PC-3 (cell line): ENCODE data around the gene XYLT2. TPM values are rescaled to one million over a fixed set of nuclear protein-coding genes. Genes with fewer than 3 reads are reported as not detected.

Experiments used
- ATAC-seq: fragments of 200-7000 bp; cut with Tn5 transposase; 2 replicates; pipeline ENCODE4 v1.9.1; 2020; ENCODE audit warnings: mild to moderate bottlenecking, moderate library complexity
- BruUV-seq: library from RNA; stranded (reverse); fragments of 400-500 nt; replicated peaks from 2 replicates; lab custom pipeline; 2021; lab: Mats Ljungman, UMichigan
- CTCF ChIA-PET: fragments of 300-600 bp; sonication (Branson Sonifier 250); formaldehyde crosslinking; loops from one replicate; lab custom pipeline; 2022; ENCODE audit warnings: antibody characterized with exemption; lab: Charles Lee
- POLR2A ChIA-PET: fragments of 300-600 bp; sonication (Branson Sonifier 250); formaldehyde crosslinking; loops from one replicate; lab custom pipeline; 2022; ENCODE audit warnings: antibody characterized with exemption; ENCODE audit not compliant: unreplicated experiment; lab: Charles Lee
- DNase-seq: peaks from one replicate; pipeline ENCODE4 v3.0.0-alpha.2; 2015
- H2AFZ ChIP-seq: fragments of 300-600 bp; sonication (generic); 2 replicates; pipeline ENCODE4 v1.6.0; 2016; ENCODE audit warnings: antibody characterized with exemption, low read length
- H3F3A ChIP-seq: fragments of 300-600 bp; sonication (generic); one replicate; pipeline ENCODE4 v1.6.0; 2017; ENCODE audit warnings: antibody characterized with exemption, low read length, control low read depth, mild to moderate bottlenecking; ENCODE audit not compliant: unreplicated experiment
- H3K27ac ChIP-seq: fragments of 300-600 bp; sonication (generic); 2 replicates; pipeline ENCODE4 v1.5.1; 2016; ENCODE audit warnings: mild to moderate bottlenecking, low read length
- H3K27me3 ChIP-seq: fragments of 300-600 bp; sonication (generic); 2 replicates; pipeline ENCODE4 v1.6.1; 2016; ENCODE audit warnings: low read length, mixed read lengths
- H3K36me3 ChIP-seq: fragments of 300-600 bp; sonication (generic); 2 replicates; pipeline ENCODE4 v1.6.1; 2016; ENCODE audit warnings: low read depth, mixed run types, low read length, mixed read lengths
- H3K4me1 ChIP-seq: fragments of 300-600 bp; sonication (generic); 2 replicates; pipeline ENCODE4 v1.5.1; 2016; ENCODE audit warnings: low read length; ENCODE audit not compliant: insufficient read depth
- H3K4me2 ChIP-seq: fragments of 300-600 bp; sonication (generic); 2 replicates; pipeline ENCODE4 v1.6.0; 2016; ENCODE audit warnings: low read length
- H3K4me3 ChIP-seq: fragments of 300-600 bp; sonication (generic); 2 replicates; pipeline ENCODE4 v1.5.1; 2016; ENCODE audit warnings: mild to moderate bottlenecking, low read length, mixed read lengths
- H3K79me2 ChIP-seq: fragments of 300-600 bp; sonication (generic); 2 replicates; pipeline ENCODE4 v1.6.1; 2017; ENCODE audit warnings: low read length, mixed read lengths
- H3K9ac ChIP-seq: fragments of 300-600 bp; sonication (generic); 2 replicates; pipeline ENCODE4 v1.6.0; 2016; ENCODE audit warnings: mild to moderate bottlenecking, low read length
- H3K9me2 ChIP-seq: fragments of 300-600 bp; sonication (generic); replicated peaks from 2 replicates; pipeline ENCODE4 v1.6.1; 2016; ENCODE audit warnings: mixed run types, low read length, mixed read lengths
- H3K9me3 ChIP-seq: fragments of 300-600 bp; sonication (generic); 2 replicates; pipeline ENCODE4 v1.6.1; 2016; ENCODE audit warnings: low read length, mixed read lengths
- H4K20me1 ChIP-seq: fragments of 300-600 bp; sonication (generic); 2 replicates; pipeline ENCODE4 v1.6.1; 2016; ENCODE audit warnings: low read length, mixed read lengths
- CTCF ChIP-seq: fragments of 300-600 bp; sonication (generic); conservative IDR thresholded peaks from 2 replicates; pipeline ENCODE4 v1.5.1; 2017; ENCODE audit warnings: antibody characterized with exemption, low read depth, mild to moderate bottlenecking, low read length
- EZH2 ChIP-seq: fragments of 300-600 bp; sonication (generic); IDR thresholded peaks from one replicate; pipeline ENCODE4 v1.6.1; 2017; ENCODE audit warnings: antibody characterized with exemption, mild to moderate bottlenecking, low read length; ENCODE audit not compliant: unreplicated experiment
- EZH2phosphoT487 ChIP-seq: fragments of 300-600 bp; sonication (generic); IDR thresholded peaks from 2 replicates; pipeline ENCODE4 v1.6.1; 2018; ENCODE audit warnings: mild to moderate bottlenecking, antibody characterized with exemption, low read length, borderline replicate concordance
- intact Hi-C: fragments of 100-400 bp; cut with micrococcal nuclease; formaldehyde crosslinking; loops from 2 replicates; pipeline ENCODE4 v1.9.0; 2023
- total RNA-seq: library from RNA; depleted of rRNA; stranded (reverse); fragments of >200 nt; gene quantifications from 2 replicates; pipeline ENCODE4 v1.2.3, GENCODE V29; 2014

XYLT2 gene
- total RNA-seq, 1 experiment from 2014 or later: 53.5 TPM

- BruUV-seq: no TSS peak
These were observed 3.3 kb downstream of the XYLT2 start for GRCh38 chr17:50349243-50349600.

GRCh38 chr17:50350733-50351132 is 4.8 kb downstream of the XYLT2 start:
- H3K9ac ChIP-seq: no peak overlapping the region
- H3K27ac ChIP-seq: no peak overlapping the region
- no peak for DNase-seq
- H3K27me3 ChIP-seq: no peaks in the 10 kb centered on the region
- no peaks in the 10 kb centered on the region for H3K9me2 ChIP-seq
- no peaks in the 10 kb centered on the region for H3F3A ChIP-seq
- intact Hi-C loops: no loop called here
- no peaks in the 10 kb centered on the region; the same call in 1 of the 2 replicates for H4K20me1 ChIP-seq
- BruUV-seq: no TSS peak
- no peak overlapping the region for H3K4me3 ChIP-seq
- POLR2A ChIA-PET: no interaction called here
- H3K4me2 ChIP-seq: no peak overlapping the region
- CTCF ChIA-PET: no interaction called here
- TF ChIP-seq CTCF (no peak), EZH2phosphoT487 (no peak), EZH2 (no peak)
- H3K9me3 ChIP-seq: no peaks in the 10 kb centered on the region
- ATAC-seq: no peak
- no peak overlapping the region for H2AFZ ChIP-seq
- H3K4me1 ChIP-seq: peaks cover 22% of the 10 kb centered on the region
- H3K36me3 ChIP-seq: peaks cover 14% of the 10 kb centered on the region
- peaks cover 30% of the 10 kb centered on the region for H3K79me2 ChIP-seq

More at GRCh38 chr17:50349243-50349600, 3.3 kb downstream of the XYLT2 start:
- Histone ChIP-seq H3K79me2 (peaks cover 30% of the 10 kb centered on the region), H3K4me1 (peaks cover 26% of the 10 kb centered on the region), H2AFZ (no peak overlapping the region), H3K9me3 (no peaks in the 10 kb centered on the region), H3K27me3 (no peaks in the 10 kb centered on the region), H3F3A (no peaks in the 10 kb centered on the region), H3K36me3 (peaks cover under 1% of the 10 kb centered on the region; the same call in 1 of the 2 replicates), H3K9me2 (no peaks in the 10 kb centered on the region), H3K4me3 (no peak overlapping the region), H3K27ac (no peak overlapping the region), H4K20me1 (no peaks in the 10 kb centered on the region; the same call in 1 of the 2 replicates), H3K9ac (no peak overlapping the region), H3K4me2 (no peak overlapping the region)
- DNase-seq (no peak), ATAC-seq (no peak)
- ChIA-PET CTCF (no interaction called here), POLR2A (no interaction called here)
- TF ChIP-seq CTCF (no peak), EZH2phosphoT487 (no peak), EZH2 (no peak)
- intact Hi-C loops: no loop called here

- BruUV-seq: no TSS peak
- Histone ChIP-seq H3K4me2 (no peak overlapping the region), H3K9ac (no peak overlapping the region), H3K36me3 (peaks cover 28% of the 10 kb centered on the region), H3K4me1 (peaks cover 17% of the 10 kb centered on the region), H2AFZ (no peak overlapping the region), H3K9me2 (no peaks in the 10 kb centered on the region), H4K20me1 (no peaks in the 10 kb centered on the region; the same call in 1 of the 2 replicates), H3K9me3 (no peaks in the 10 kb centered on the region), H3K27ac (no peak overlapping the region), H3F3A (no peaks in the 10 kb centered on the region), H3K27me3 (no peaks in the 10 kb centered on the region), H3K4me3 (no peak overlapping the region), H3K79me2 (peaks cover 20% of the 10 kb centered on the region)
- TF ChIP-seq EZH2phosphoT487 (no peak), EZH2 (no peak), CTCF (no peak)
- intact Hi-C loops: no loop called here
- ChIA-PET POLR2A (no interaction called here), CTCF (no interaction called here)
- ATAC-seq: no peak
- no peak for DNase-seq
These were observed 6.3 kb downstream of the XYLT2 start for GRCh38 chr17:50352072-50352692.
